Progenitor cell of endocrine pancreas (in vitro differentiated cells): ENCODE data around the gene KIF24. TPM values are rescaled to one million over a fixed set of nuclear protein-coding genes. Genes with fewer than 3 reads are reported as not detected.
"Not testable (repeated sequence)": the region's sequence is repeated elsewhere in the genome, so short reads cannot be mapped to it uniquely, and the experiment has no call there.

ENCODE experiments used
- DNase-seq: peaks from one replicate; pipeline ENCODE4 v3.0.0; 2021; ENCODE audit warnings: low spot score; ENCODE audit not compliant: unreplicated experiment
- H3K27ac Mint-ChIP-seq: 2 replicates; pipeline ENCODE4 v1.8.0; 2021; ENCODE audit warnings: mild to moderate bottlenecking, moderate library complexity, mixed read lengths
- H3K27me3 Mint-ChIP-seq: 2 replicates; pipeline ENCODE4 v1.8.0; 2021; ENCODE audit warnings: mixed read lengths
- H3K36me3 Mint-ChIP-seq: 2 replicates; pipeline ENCODE4 v1.8.0; 2022; ENCODE audit warnings: mixed read lengths; ENCODE audit not compliant: insufficient read depth
- H3K4me1 Mint-ChIP-seq: 2 replicates; pipeline ENCODE4 v1.8.0; 2021; ENCODE audit warnings: low read depth, mixed read lengths
- H3K4me3 Mint-ChIP-seq: 2 replicates; pipeline ENCODE4 v1.8.0; 2021; ENCODE audit warnings: low read depth, mild to moderate bottlenecking, moderate library complexity, mixed read lengths
- H3K9me3 Mint-ChIP-seq: 2 replicates; pipeline ENCODE4 v1.8.0; 2021; ENCODE audit warnings: low read depth, mixed read lengths
- total RNA-seq: library from RNA; stranded (reverse); gene quantifications from 2 replicates; pipeline ENCODE4 v1.2.1, GENCODE V29; 2021
- TF ChIP-seq, protein P1 (sequence below): fragments of 200-600 bp; sonication (generic); IDR thresholded peaks from one replicate; pipeline ENCODE4 v1.5.0; 2021; ENCODE audit warnings: antibody characterized with exemption, mild to moderate bottlenecking; ENCODE audit not compliant: unreplicated experiment

The KIF24 gene
- total RNA-seq, 1 donor from 2014 or later, result 10.0 TPM

DNA sequence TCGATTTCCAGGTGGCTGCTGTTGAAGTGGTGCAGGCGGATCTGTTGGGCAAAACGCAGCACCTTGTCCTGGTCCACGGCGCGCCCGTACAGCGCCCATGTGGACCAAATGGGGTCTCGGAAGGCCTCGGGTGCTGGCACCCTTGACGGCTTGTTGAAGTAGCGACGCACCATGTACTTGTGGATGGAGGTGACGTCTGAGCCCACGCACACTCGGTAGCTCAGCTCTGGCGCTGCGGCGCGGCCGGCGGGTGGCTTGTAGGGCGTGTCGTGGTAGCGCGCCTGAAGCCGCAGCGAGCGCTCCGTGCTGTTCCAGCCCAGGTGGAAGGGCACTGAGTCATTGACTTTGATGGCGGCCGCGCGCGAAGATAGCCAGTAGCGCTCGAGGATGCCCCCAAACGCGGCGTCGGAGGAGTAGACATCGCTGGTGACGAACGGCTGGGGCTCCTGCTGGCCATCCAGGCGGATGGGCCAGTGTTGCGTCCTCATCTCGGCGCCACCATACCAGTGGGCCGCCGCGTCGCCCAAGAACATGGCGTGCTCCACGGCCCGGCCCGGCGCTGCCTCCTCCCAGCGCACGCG, 42.9 kb upstream of the KIF24 start:
- H3K27ac Mint-ChIP-seq, result no peak overlapping the region
- no peaks in the 10 kb centered on the region for H3K27me3 Mint-ChIP-seq
- no peaks in the 10 kb centered on the region for H3K9me3 Mint-ChIP-seq
- no peak overlapping the region for H3K4me3 Mint-ChIP-seq
- TF ChIP-seq, protein P1, sequence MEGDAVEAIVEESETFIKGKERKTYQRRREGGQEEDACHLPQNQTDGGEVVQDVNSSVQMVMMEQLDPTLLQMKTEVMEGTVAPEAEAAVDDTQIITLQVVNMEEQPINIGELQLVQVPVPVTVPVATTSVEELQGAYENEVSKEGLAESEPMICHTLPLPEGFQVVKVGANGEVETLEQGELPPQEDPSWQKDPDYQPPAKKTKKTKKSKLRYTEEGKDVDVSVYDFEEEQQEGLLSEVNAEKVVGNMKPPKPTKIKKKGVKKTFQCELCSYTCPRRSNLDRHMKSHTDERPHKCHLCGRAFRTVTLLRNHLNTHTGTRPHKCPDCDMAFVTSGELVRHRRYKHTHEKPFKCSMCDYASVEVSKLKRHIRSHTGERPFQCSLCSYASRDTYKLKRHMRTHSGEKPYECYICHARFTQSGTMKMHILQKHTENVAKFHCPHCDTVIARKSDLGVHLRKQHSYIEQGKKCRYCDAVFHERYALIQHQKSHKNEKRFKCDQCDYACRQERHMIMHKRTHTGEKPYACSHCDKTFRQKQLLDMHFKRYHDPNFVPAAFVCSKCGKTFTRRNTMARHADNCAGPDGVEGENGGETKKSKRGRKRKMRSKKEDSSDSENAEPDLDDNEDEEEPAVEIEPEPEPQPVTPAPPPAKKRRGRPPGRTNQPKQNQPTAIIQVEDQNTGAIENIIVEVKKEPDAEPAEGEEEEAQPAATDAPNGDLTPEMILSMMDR, result no peak
- H3K4me1 Mint-ChIP-seq, result peaks cover 19% of the 10 kb centered on the region
- no peak for DNase-seq
- H3K36me3 Mint-ChIP-seq, result peaks cover 20% of the 10 kb centered on the region

GRCh38 chr9:34370970-34371880, 42.2 kb upstream of the KIF24 start:
- peaks cover 24% of the 10 kb centered on the region for H3K36me3 Mint-ChIP-seq
- peaks cover 3% of the 10 kb centered on the region for H3K9me3 Mint-ChIP-seq
- no peak overlapping the region for H3K4me3 Mint-ChIP-seq
- H3K27me3 Mint-ChIP-seq, result no peaks in the 10 kb centered on the region
- no peak overlapping the region for H3K27ac Mint-ChIP-seq
- TF ChIP-seq, protein P1, result no peak
- H3K4me1 Mint-ChIP-seq, result peaks cover 18% of the 10 kb centered on the region
- DNase-seq, result no peak

DNA sequence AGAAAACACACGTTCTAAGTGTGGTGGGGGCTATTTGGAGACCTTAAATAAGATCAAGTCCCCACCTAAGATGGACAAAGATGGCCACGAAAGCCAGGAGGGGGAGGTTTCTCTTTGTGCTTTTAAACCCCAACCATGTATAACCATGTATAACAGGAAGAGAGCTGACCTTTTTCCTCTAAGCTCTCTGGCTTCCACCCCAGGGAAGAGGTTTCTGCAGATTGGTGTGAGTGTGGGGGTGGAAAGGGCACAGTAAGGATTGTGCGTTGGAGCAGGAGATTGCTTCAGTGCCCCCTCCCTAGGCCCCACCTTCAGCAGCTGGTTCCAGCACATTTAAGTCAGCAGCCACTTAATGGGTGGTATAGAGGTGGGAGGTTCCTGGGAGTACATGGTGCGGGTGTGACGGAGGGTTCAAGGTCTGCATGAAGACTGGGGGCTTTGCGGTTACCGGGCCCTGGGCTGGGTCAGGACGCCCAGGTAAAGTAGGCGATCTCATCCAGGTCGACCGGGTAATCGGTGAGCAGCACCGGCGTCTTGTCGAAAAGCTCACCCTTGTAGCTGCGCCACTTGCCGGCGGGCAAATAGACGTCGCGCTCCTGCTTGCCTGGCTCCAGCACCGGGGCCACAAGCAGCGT, 41.4 kb upstream of the KIF24 start:
- H3K27ac Mint-ChIP-seq, result no peak overlapping the region
- peaks cover 3% of the 10 kb centered on the region for H3K9me3 Mint-ChIP-seq
- no peaks in the 10 kb centered on the region for H3K27me3 Mint-ChIP-seq
- H3K36me3 Mint-ChIP-seq, result peaks cover 24% of the 10 kb centered on the region
- TF ChIP-seq, protein P1, result no peak
- H3K4me1 Mint-ChIP-seq, result peaks cover 10% of the 10 kb centered on the region
- H3K4me3 Mint-ChIP-seq, result no peak overlapping the region
- no peak for DNase-seq

GRCh38 chr9:34369636-34370035, 40.6 kb upstream of the KIF24 start:
- peaks cover 24% of the 10 kb centered on the region for H3K36me3 Mint-ChIP-seq

GRCh38 chr9:34368796-34369195, 39.7 kb upstream of the KIF24 start:
- not testable (repeated sequence) for H3K9me3 Mint-ChIP-seq, H3K27ac Mint-ChIP-seq, H3K27me3 Mint-ChIP-seq, DNase-seq, H3K4me1 Mint-ChIP-seq, H3K4me3 Mint-ChIP-seq
- H3K36me3 Mint-ChIP-seq, result peaks cover 24% of the 10 kb centered on the region

More at GRCh38 chr9:34369636-34370035, 40.6 kb upstream of the KIF24 start:
- TF ChIP-seq, protein P1, result no peak
- Mint-ChIP-seq H3K4me1 (peaks cover 3% of the 10 kb centered on the region), H3K27me3 (no peaks in the 10 kb centered on the region), H3K27ac (no peak overlapping the region), H3K4me3 (no peak overlapping the region), H3K9me3 (peaks cover 3% of the 10 kb centered on the region)
- no peak for DNase-seq

DNA sequence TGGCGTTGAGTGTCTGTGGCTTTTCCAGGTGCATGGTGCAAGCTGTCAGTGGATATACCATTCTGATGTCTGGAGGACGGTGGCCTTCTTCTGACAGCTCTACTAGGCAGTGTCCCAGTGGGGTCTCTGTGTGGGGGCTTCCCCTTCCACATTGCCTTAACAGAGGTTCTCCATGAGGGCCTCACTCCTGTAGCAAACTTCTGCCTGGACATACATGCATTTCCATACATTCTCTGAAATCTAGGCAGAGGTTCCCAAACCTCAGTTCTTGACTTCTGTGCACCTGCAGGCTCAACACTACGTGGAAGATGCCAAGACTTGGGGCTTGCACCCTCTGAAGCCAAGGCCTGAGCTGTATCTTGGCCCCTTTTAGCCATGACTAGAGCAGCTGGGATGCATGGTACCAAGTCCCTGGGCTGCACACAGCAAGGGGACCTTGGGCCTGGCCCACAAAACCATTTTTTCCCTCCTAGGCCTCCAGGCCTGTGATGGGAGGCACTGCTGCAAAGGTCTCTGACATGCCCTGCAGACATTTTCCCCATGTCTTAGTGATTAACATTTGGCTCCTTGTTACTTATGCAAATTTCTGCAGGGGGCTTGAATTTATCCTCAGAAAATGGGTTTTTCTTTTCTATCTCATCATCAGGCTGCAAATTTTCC, 38.8 kb upstream of the KIF24 start:
- Mint-ChIP-seq H3K36me3 (peaks cover 23% of the 10 kb centered on the region), H3K27me3 (peaks cover 14% of the 10 kb centered on the region)
- H3K4me1 Mint-ChIP-seq, H3K9me3 Mint-ChIP-seq, H3K27ac Mint-ChIP-seq, DNase-seq, H3K4me3 Mint-ChIP-seq: not testable (repeated sequence)
